Activated naive CD8-positive, alpha-beta T cell treated with anti-CD3 and anti-CD28 coated beads, Interleukin-2, amount 50 U/mL, for 16 hours (primary cell): ENCODE results near the gene STEEP1.
"Not testable (repeated sequence)": the region's sequence is repeated elsewhere in the genome, so short reads cannot be mapped to it uniquely, and the experiment has no call there.

Experiments
- DNase-seq: peaks from one replicate; pipeline ENCODE4 v3.0.0-alpha.2; 2020; ENCODE audit warnings: low read depth, low spot score

The STEEP1 gene

GRCh38 chrX:119529345-119530276 is 35.6 kb downstream of the STEEP1 start:
- DNase-seq: no peak

GRCh38 chrX:119523664-119524184 is 41.5 kb downstream of the STEEP1 start:
- DNase-seq: no peak

- no peak for DNase-seq
Observed at GRCh38 chrX:119521246-119521645, 44.0 kb downstream of the STEEP1 start.

- DNase-seq: no peak
Observed at GRCh38 chrX:119518371-119518770, 46.8 kb downstream of the STEEP1 start.

- no peak for DNase-seq
Observed at GRCh38 chrX:119516157-119516702, 49.0 kb downstream of the STEEP1 start.

- DNase-seq: no peak
Observed at GRCh38 chrX:119512146-119512800, 52.9 kb downstream of the STEEP1 start.

GRCh38 chrX:119507206-119507605 is 58.0 kb downstream of the STEEP1 start:
- no peak for DNase-seq

- DNase-seq: no peak
Observed at GRCh38 chrX:119505945-119506344, 59.3 kb downstream of the STEEP1 start.

GRCh38 chrX:119505145-119505544 is 60.1 kb downstream of the STEEP1 start:
- DNase-seq: not testable (repeated sequence)

GRCh38 chrX:119503484-119503861 is 61.7 kb downstream of the STEEP1 start:
- DNase-seq: no peak

- no peak for DNase-seq
Observed at GRCh38 chrX:119502727-119503483, 62.3 kb downstream of the STEEP1 start.

GRCh38 chrX:119501511-119502148 is 63.6 kb downstream of the STEEP1 start:
- DNase-seq: no peak

GRCh38 chrX:119500061-119500800 is 65.0 kb downstream of the STEEP1 start:
- no peak for DNase-seq

GRCh38 chrX:119497185-119497584 is 68.0 kb downstream of the STEEP1 start:
- DNase-seq: no peak

- DNase-seq: no peak
Observed at GRCh38 chrX:119495734-119496726, 69.2 kb downstream of the STEEP1 start.

GRCh38 chrX:119493851-119494495 is 71.2 kb downstream of the STEEP1 start:
- not testable (repeated sequence) for DNase-seq

- DNase-seq: no peak
Observed at GRCh38 chrX:119492463-119492862, 72.7 kb downstream of the STEEP1 start.

GRCh38 chrX:119489212-119490074 is 75.8 kb downstream of the STEEP1 start:
- DNase-seq: no peak
